ENCODE data around the gene WBP11.

DNA sequence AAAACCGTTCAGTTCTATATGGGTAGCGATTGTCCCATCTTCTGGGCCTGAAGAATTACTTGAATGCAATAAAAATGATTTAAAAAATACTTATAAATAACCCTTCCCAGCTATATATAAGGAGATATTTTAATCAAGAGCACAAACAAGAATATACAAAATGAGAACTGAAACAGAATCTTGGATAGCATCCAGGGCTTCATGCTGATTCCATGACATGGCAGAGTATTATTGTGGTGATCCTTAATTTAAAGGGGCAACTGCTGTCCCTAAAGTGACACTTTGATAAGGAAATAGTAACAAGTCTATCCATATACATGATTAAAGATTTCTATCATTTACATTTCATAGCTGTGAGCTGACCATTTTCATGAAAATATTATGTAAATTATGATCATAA, 18.8 kb downstream of the WBP11 start:
- TF ChIP-seq ZNF773 (CRISPR knock-in tag; IDR thresholded peaks at IDR 0.05; ENCODE audit: borderline replicate concordance), result no peak
- no peak for TF ChIP-seq MAFF (IDR thresholded peaks at IDR 0.05; ENCODE audit: low read depth, low read length)
- TF ChIP-seq KLF9 (CRISPR knock-in tag; IDR thresholded peaks at IDR 0.05; ENCODE audit: low read depth), result no peak
- no peak for TF ChIP-seq HDAC2 (CRISPR knock-in tag; IDR thresholded peaks at IDR 0.05)
- TF ChIP-seq SOX6 (IDR thresholded peaks at IDR 0.05), result no peak
- no peak for TF ChIP-seq SOX6 (CRISPR knock-in tag; IDR thresholded peaks at IDR 0.05)
